Fibroblast of villous mesenchyme (primary cell): ENCODE data around the gene EYS. TPM values are rescaled to one million over a fixed set of nuclear protein-coding genes. Genes with fewer than 3 reads are reported as not detected.

ENCODE experiments used
- DNase-seq: peaks from one replicate; pipeline ENCODE4 v3.0.0-alpha.2; 2010; ENCODE audit warnings: low read depth
- H3K4me3 ChIP-seq: 2 replicates; pipeline ENCODE4 v1.5.1; 2011; ENCODE audit warnings: low read depth, mild to moderate bottlenecking, low read length
- CTCF ChIP-seq: IDR thresholded peaks from 2 replicates; pipeline ENCODE4 v1.5.1; 2012; ENCODE audit warnings: low read depth, mild to moderate bottlenecking, low read length; ENCODE audit not compliant: insufficient read depth
- total RNA-seq: library from RNA; depleted of rRNA; stranded (reverse); fragments of >200 nt; gene quantifications from 2 replicates; pipeline ENCODE4 v1.2.3, GENCODE V29; 2012

The EYS gene
- total RNA-seq, 1 donor, result under 0.01 TPM

GRCh38 chr6:65671922-65672321 is 35.1 kb downstream of the EYS start:
- no peak for TF ChIP-seq CTCF
- DNase-seq, result no peak
- no peak overlapping the region for H3K4me3 ChIP-seq

GRCh38 chr6:65667916-65668656 is 38.9 kb downstream of the EYS start:
- no peak overlapping the region for H3K4me3 ChIP-seq
- no peak for DNase-seq
- TF ChIP-seq CTCF, result no peak

GRCh38 chr6:65650086-65650485 is 56.9 kb downstream of the EYS start:
- no peak for TF ChIP-seq CTCF
- no peak for DNase-seq
- no peak overlapping the region for H3K4me3 ChIP-seq

GRCh38 chr6:65649392-65649791 is 57.6 kb downstream of the EYS start:
- TF ChIP-seq CTCF, result no peak
- no peak overlapping the region for H3K4me3 ChIP-seq

GRCh38 chr6:65646544-65646943 is 60.5 kb downstream of the EYS start:
- no peak overlapping the region for H3K4me3 ChIP-seq
- DNase-seq, result no peak
- no peak for TF ChIP-seq CTCF

More at GRCh38 chr6:65649392-65649791, 57.6 kb downstream of the EYS start:
- no peak for DNase-seq

GRCh38 chr6:65642776-65643175 is 64.2 kb downstream of the EYS start:
- TF ChIP-seq CTCF, result no peak
- DNase-seq, result no peak
- no peak overlapping the region for H3K4me3 ChIP-seq

- no peak for TF ChIP-seq CTCF
- no peak overlapping the region for H3K4me3 ChIP-seq
- DNase-seq, result no peak
Observed at GRCh38 chr6:65638047-65638831, 68.8 kb downstream of the EYS start.
